ENCODE data around the gene TBC1D22A.

The TBC1D22A gene

GRCh38 chr22:47114813-47115517, 352.5 kb downstream of the TBC1D22A start:
- no peak for ATAC-seq
- TF ChIP-seq, protein P1, sequence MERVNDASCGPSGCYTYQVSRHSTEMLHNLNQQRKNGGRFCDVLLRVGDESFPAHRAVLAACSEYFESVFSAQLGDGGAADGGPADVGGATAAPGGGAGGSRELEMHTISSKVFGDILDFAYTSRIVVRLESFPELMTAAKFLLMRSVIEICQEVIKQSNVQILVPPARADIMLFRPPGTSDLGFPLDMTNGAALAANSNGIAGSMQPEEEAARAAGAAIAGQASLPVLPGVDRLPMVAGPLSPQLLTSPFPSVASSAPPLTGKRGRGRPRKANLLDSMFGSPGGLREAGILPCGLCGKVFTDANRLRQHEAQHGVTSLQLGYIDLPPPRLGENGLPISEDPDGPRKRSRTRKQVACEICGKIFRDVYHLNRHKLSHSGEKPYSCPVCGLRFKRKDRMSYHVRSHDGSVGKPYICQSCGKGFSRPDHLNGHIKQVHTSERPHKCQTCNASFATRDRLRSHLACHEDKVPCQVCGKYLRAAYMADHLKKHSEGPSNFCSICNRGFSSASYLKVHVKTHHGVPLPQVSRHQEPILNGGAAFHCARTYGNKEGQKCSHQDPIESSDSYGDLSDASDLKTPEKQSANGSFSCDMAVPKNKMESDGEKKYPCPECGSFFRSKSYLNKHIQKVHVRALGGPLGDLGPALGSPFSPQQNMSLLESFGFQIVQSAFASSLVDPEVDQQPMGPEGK (CRISPR knock-in tag; IDR thresholded peaks at IDR 0.05; ENCODE audit: borderline replicate concordance), result no peak
- TF ChIP-seq, protein P2, sequence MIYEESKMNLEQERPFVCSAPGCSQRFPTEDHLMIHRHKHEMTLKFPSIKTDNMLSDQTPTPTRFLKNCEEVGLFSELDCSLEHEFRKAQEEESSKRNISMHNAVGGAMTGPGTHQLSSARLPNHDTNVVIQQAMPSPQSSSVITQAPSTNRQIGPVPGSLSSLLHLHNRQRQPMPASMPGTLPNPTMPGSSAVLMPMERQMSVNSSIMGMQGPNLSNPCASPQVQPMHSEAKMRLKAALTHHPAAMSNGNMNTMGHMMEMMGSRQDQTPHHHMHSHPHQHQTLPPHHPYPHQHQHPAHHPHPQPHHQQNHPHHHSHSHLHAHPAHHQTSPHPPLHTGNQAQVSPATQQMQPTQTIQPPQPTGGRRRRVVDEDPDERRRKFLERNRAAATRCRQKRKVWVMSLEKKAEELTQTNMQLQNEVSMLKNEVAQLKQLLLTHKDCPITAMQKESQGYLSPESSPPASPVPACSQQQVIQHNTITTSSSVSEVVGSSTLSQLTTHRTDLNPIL (CRISPR knock-in tag; IDR thresholded peaks at IDR 0.05; ENCODE audit: low read depth), result no peak
- TF ChIP-seq ZNF8 (CRISPR knock-in tag; IDR thresholded peaks at IDR 0.05), result no peak

DNA sequence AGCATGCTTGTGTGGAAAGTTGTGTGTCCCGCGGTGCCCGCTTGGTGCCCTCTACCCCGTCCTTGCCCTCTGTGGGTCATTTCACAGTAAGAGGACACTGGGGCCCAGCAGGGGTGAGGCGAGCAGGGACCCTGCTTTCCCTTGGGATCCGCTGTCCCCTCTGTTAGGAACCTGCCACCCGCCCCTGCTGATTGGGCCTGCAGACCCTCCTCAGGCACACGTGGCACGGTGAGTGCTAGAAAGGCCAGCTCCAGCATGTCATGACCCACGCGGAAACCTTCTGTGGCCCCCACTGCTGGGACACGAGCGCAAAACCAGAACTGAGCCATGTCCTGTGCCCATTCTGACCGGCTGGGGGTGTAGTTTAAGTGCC, 353.1 kb downstream of the TBC1D22A start:
- TF ChIP-seq, protein P1 (CRISPR knock-in tag; IDR thresholded peaks at IDR 0.05; ENCODE audit: borderline replicate concordance), result no peak
- TF ChIP-seq ARNTL (CRISPR knock-in tag; IDR thresholded peaks at IDR 0.05; ENCODE audit: borderline replicate concordance, low read depth) (no peak), ZNF565 (CRISPR knock-in tag; conservative IDR thresholded peaks at IDR 0.05; ENCODE audit: low read depth) (no peak), RARB (CRISPR knock-in tag; IDR thresholded peaks at IDR 0.05) (no peak), ZNF70 (CRISPR knock-in tag; IDR thresholded peaks at IDR 0.05) (no peak), TOX (CRISPR knock-in tag; IDR thresholded peaks at IDR 0.05; ENCODE audit: borderline replicate concordance) (no peak), BACH2 (CRISPR knock-in tag; IDR thresholded peaks at IDR 0.05; ENCODE audit: borderline replicate concordance) (no peak), SNAI2 (CRISPR knock-in tag; IDR thresholded peaks at IDR 0.05) (no peak), ZC3H10 (CRISPR knock-in tag; IDR thresholded peaks at IDR 0.05) (no peak), ESRRG (CRISPR knock-in tag; IDR thresholded peaks at IDR 0.05) (no peak), ZFP30 (CRISPR knock-in tag; IDR thresholded peaks at IDR 0.05) (no peak), PPARA (CRISPR knock-in tag; IDR thresholded peaks at IDR 0.05; ENCODE audit: borderline replicate concordance) (no peak)
- TF ChIP-seq, protein P3, sequence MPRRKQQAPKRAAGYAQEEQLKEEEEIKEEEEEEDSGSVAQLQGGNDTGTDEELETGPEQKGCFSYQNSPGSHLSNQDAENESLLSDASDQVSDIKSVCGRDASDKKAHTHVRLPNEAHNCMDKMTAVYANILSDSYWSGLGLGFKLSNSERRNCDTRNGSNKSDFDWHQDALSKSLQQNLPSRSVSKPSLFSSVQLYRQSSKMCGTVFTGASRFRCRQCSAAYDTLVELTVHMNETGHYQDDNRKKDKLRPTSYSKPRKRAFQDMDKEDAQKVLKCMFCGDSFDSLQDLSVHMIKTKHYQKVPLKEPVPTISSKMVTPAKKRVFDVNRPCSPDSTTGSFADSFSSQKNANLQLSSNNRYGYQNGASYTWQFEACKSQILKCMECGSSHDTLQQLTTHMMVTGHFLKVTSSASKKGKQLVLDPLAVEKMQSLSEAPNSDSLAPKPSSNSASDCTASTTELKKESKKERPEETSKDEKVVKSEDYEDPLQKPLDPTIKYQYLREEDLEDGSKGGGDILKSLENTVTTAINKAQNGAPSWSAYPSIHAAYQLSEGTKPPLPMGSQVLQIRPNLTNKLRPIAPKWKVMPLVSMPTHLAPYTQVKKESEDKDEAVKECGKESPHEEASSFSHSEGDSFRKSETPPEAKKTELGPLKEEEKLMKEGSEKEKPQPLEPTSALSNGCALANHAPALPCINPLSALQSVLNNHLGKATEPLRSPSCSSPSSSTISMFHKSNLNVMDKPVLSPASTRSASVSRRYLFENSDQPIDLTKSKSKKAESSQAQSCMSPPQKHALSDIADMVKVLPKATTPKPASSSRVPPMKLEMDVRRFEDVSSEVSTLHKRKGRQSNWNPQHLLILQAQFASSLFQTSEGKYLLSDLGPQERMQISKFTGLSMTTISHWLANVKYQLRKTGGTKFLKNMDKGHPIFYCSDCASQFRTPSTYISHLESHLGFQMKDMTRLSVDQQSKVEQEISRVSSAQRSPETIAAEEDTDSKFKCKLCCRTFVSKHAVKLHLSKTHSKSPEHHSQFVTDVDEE (CRISPR knock-in tag; IDR thresholded peaks at IDR 0.05), result no peak
- TF ChIP-seq, protein P2 (CRISPR knock-in tag; IDR thresholded peaks at IDR 0.05; ENCODE audit: low read depth), result no peak
- ATAC-seq, result no peak

DNA sequence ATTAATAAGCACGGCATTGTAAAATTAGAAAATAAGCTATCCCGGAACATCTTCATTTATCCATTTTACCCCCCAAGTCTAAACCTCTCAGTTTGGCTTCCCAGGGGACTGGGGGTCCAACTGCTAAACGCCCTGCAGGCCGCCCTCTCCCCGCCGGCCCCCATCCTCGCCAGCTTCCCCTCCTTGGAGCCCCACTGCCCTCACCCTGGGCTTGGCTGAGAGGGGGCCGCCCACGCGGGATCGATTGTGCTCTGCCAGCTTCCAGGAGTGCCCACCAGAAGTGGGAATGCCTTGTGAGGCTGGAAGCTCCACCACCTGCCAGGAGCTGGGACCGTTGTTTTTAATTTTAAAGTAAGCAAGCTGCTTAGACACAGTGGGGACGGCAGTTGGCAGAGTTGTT, 353.5 kb downstream of the TBC1D22A start:
- no peak for ATAC-seq
- no peak for TF ChIP-seq GLIS3 (CRISPR knock-in tag; IDR thresholded peaks at IDR 0.05)
- TF ChIP-seq ZC3H10 (CRISPR knock-in tag; IDR thresholded peaks at IDR 0.05), result no peak
- no peak for TF ChIP-seq ZNF70 (CRISPR knock-in tag; IDR thresholded peaks at IDR 0.05)
- no peak for TF ChIP-seq RARB (CRISPR knock-in tag; IDR thresholded peaks at IDR 0.05)
- TF ChIP-seq ZNF565 (CRISPR knock-in tag; conservative IDR thresholded peaks at IDR 0.05; ENCODE audit: low read depth), result no peak
- no peak for TF ChIP-seq POU6F1 (CRISPR knock-in tag; IDR thresholded peaks at IDR 0.05; ENCODE audit: borderline replicate concordance, low read depth)
- TF ChIP-seq TCF4 (CRISPR knock-in tag; IDR thresholded peaks at IDR 0.05; ENCODE audit: borderline replicate concordance), result no peak
- no peak for TF ChIP-seq PPARA (CRISPR knock-in tag; IDR thresholded peaks at IDR 0.05; ENCODE audit: borderline replicate concordance)
